Measurements from ENCODE around the gene SHISA9.

DNA sequence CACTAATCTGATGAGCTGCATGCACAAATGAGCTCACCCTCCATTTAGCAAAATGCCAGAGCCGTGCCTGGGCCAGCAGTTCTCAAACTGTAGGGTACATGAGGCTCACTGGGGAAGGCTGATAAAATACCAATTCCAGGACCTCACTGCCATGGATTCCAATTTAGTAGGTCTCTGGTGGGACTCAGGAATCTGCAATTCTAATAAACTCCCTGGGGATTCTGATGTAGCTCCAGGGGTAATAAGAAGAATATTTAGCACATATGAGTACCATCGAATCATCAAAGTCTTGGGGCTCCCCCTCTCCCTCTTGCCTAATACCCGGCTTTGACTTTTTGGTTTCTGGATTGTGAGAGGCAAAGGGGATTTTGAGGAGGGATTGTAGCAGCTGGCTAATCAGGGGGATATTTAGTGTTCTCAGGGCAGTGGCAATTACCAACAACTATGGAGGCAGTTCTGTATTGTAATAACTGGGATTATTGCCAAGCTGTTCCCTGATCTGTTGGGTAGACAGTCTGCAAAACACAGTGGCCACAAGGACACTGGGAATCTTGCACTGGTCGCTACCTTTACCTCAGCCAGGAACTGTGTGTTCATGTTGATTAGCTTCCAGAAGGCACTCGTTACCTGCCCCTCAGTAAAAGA lies 140.4 kb downstream of the SHISA9 start:
- TF ChIP-seq POLR2A (IDR thresholded peaks at IDR 0.05): no peak
- TF ChIP-seq, protein P1, sequence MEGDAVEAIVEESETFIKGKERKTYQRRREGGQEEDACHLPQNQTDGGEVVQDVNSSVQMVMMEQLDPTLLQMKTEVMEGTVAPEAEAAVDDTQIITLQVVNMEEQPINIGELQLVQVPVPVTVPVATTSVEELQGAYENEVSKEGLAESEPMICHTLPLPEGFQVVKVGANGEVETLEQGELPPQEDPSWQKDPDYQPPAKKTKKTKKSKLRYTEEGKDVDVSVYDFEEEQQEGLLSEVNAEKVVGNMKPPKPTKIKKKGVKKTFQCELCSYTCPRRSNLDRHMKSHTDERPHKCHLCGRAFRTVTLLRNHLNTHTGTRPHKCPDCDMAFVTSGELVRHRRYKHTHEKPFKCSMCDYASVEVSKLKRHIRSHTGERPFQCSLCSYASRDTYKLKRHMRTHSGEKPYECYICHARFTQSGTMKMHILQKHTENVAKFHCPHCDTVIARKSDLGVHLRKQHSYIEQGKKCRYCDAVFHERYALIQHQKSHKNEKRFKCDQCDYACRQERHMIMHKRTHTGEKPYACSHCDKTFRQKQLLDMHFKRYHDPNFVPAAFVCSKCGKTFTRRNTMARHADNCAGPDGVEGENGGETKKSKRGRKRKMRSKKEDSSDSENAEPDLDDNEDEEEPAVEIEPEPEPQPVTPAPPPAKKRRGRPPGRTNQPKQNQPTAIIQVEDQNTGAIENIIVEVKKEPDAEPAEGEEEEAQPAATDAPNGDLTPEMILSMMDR (IDR thresholded peaks at IDR 0.05): no peak
